Activated CD4-positive, alpha-beta memory T cell treated with anti-CD3 and anti-CD28 coated beads for 36 hours (primary cell): ENCODE results near the gene TMEM221. TPM values are rescaled to one million over a fixed set of nuclear protein-coding genes. Genes with fewer than 3 reads are reported as not detected.

Experiments
- CTCF ChIA-PET: fragments of 350-600 bp; sonication (Branson Sonifier 250); formaldehyde crosslinking; loops from one replicate; lab custom pipeline; 2021; ENCODE audit warnings: antibody characterized with exemption, inconsistent platforms; lab: Charles Lee
- POLR2A ChIA-PET: fragments of 350-600 bp; sonication (Branson Sonifier 250); formaldehyde crosslinking; loops from one replicate; lab custom pipeline; 2021; ENCODE audit warnings: antibody characterized with exemption; lab: Charles Lee
- DNase-seq: peaks from one replicate; pipeline ENCODE4 v3.0.0-alpha.2; 2020
- H3K27ac Mint-ChIP-seq: one replicate; pipeline ENCODE4 v1.8.0; 2021; ENCODE audit warnings: mixed read lengths
- H3K27me3 Mint-ChIP-seq: one replicate; pipeline ENCODE4 v1.8.0; 2021; ENCODE audit warnings: mixed read lengths
- H3K36me3 Mint-ChIP-seq: one replicate; pipeline ENCODE4 v1.8.0; 2021; ENCODE audit warnings: mixed read lengths
- H3K4me1 Mint-ChIP-seq: one replicate; pipeline ENCODE4 v1.8.0; 2021; ENCODE audit warnings: low read depth, mixed read lengths
- H3K4me3 Mint-ChIP-seq: one replicate; pipeline ENCODE4 v1.8.0; 2021; ENCODE audit warnings: mild to moderate bottlenecking, mixed read lengths
- H3K9me3 Mint-ChIP-seq: one replicate; pipeline ENCODE4 v1.8.0; 2021; ENCODE audit warnings: mixed read lengths
- intact Hi-C: fragments of 100-400 bp; cut with micrococcal nuclease; formaldehyde crosslinking; loops from one replicate; pipeline ENCODE4 v1.15.1; 2023
- total RNA-seq, 2 experiments: library from RNA; stranded (reverse); gene quantifications; one replicate each; pipeline ENCODE4 v1.2.3, GENCODE V29; 2021

TMEM221 gene
- total RNA-seq, 2 experiments from 2014 or later: not detected

DNA sequence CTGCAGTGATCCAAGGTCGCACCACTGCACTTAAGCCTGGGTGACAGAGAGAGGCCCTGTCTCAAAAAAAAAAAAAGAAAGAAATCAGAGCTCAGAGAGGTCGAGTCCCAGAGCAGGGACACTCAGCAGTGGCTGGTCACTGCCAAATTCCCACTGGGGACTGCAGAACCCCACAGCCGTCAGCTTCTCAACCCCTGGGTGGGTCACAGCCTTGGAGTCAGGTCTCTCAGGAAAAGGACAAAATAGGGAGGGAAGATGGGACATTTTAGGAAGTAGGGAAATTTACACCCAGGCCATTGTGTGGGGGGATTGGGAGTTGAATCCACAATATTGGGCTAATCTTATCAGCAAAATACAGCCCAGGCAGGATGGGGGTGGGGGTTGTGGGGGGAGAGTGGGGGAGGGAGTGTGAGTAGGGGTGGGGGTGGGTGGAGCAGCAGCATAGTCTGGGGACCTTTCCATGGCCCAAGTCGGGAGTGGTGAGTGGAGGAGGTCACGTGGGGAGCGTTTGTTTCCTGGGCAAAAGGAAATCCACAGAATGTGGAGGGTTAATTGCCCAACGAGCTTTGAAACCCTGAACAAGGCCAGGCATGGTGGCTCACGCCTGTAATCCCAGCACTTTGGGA, 49.5 kb downstream of the TMEM221 start:
- Mint-ChIP-seq H3K27me3 (no peaks in the 10 kb centered on the region), H3K27ac (no peak overlapping the region), H3K4me1 (peaks cover 20% of the 10 kb centered on the region), H3K36me3 (peaks cover 16% of the 10 kb centered on the region), H3K9me3 (no peaks in the 10 kb centered on the region), H3K4me3 (no peak overlapping the region)
- no peak for DNase-seq
- CTCF ChIA-PET: interaction anchor here (1.2 to 1.7 kb wide), 2 partner anchors 13 to 66 kb away, joined by 4 to 6 read pairs; no protein-coding TSS in a partner anchor
- POLR2A ChIA-PET: interaction anchor here (0.6 kb wide), 1 partner anchor 72 kb away, joined by 3 read pairs; no protein-coding TSS in a partner anchor
- intact Hi-C loops: no loop called here

DNA sequence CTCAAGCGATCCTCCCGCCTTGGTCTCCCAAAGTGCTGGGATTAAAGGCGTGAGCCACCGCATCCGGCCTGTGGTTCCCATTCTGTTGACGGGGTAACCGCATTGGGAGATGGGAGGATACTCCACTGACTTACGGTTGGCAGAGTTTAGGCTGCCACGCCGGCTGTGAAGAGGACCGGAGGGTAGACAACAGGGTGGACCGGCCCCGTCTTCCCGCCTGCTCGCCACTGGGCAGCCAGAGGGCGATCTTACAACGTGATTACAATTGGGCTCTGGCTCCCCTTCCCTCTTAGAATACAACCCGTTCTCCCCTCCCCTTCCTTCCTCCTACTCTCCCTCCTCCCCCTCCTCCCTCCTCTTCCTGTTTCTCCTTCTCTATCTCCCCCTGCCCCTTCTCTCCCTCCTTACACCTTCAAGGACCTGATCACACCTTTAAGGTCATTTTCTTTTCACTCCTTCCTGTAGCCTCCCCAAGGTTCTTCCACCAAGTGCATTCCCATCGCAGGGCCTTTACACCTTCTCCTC, 53.5 kb downstream of the TMEM221 start:
- DNase-seq: peak; percentile 85
- Mint-ChIP-seq H3K4me3 (no peak overlapping the region), H3K27ac (peak overlapping the region; percentile 64), H3K27me3 (no peaks in the 10 kb centered on the region), H3K36me3 (peaks cover 7% of the 10 kb centered on the region), H3K4me1 (peaks cover 26% of the 10 kb centered on the region), H3K9me3 (no peaks in the 10 kb centered on the region)
- CTCF ChIA-PET: interaction anchor here (0.6 to 2.1 kb wide), 12 partner anchors 8 to 135 kb away, joined by 3 to 8 read pairs (median 3); no protein-coding TSS in a partner anchor
- POLR2A ChIA-PET: interaction anchor here (1.2 kb wide), 1 partner anchor 12 kb away, joined by 4 read pairs; no protein-coding TSS in a partner anchor
- intact Hi-C loops: loop anchor here (1.0 kb wide), 2 partner anchors 24 to 71 kb away; no protein-coding TSS in a partner anchor

DNA sequence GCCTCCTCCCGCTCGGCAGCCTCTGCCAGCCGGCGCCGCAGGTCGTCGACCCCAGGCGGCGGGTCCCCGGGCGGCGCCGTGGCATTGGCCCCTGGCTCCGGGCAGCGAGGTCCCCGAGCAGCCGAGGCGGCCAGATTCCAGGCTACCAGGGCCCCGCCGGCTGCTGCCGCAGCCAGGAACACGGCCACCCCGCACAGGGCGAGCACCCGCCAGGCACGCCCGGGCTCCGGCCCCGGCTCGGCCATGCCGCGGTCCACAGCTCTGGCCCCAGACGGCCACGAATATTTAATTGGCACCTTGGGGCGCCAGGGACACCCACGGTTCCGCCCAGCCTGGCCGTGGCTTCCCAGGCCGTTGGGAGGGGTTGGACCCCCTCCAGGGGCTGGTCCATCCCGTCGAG, 54.6 kb downstream of the TMEM221 start, which contains the start of gene CCDC194:
Gene CCDC194, minus strand, starts transcription at position 283 of the 400 bp plus-strand sequence. Its CDS starts 38 bp downstream, at position 245.
- DNase-seq: no peak
- no peak within 1 kb of the TSS for H3K4me3 Mint-ChIP-seq
- intact Hi-C loops: no loop called here
- CTCF ChIA-PET: interaction anchor here (0.7 to 2.1 kb wide), 9 partner anchors 8 to 102 kb away, joined by 3 to 8 read pairs (median 3); no protein-coding TSS in a partner anchor
- no peaks in the 10 kb centered on the region for H3K9me3 Mint-ChIP-seq
- peak within 1 kb of the TSS; percentile 64 for H3K27ac Mint-ChIP-seq
- peaks cover 6% of the 10 kb centered on the region for H3K36me3 Mint-ChIP-seq
- no peaks in the 10 kb centered on the region for H3K27me3 Mint-ChIP-seq
- POLR2A ChIA-PET: no interaction called here
- H3K4me1 Mint-ChIP-seq: peaks cover 26% of the 10 kb centered on the region

DNA sequence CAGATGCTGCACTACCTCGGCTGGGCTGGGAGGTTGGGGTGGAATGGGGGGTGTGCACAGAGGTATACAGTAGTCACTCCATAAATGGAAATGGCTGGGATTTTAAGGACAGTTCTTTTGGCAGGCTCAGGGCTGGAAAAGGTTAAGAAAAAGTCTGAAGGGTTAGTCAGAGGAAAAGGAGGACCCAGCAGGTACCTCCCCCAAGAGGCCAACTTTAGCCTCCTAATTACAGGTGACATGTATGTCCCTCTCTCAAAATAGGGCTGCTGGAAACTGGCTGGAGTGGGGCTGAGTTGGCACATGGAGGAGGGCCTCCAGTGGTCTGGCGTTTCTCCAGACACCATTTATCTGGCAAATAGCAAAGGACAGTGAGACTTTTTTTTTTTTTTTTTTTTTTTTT, 55.5 kb downstream of the TMEM221 start:
- intact Hi-C loops: no loop called here
- ChIA-PET POLR2A (interaction anchor here (0.6 kb wide), 1 partner anchor 12 kb away, joined by 3 read pairs; the partner anchor contains the start of gene BST2), CTCF (interaction anchor here (1.2 kb wide), 1 partner anchor 73 kb away, joined by 3 read pairs; no protein-coding TSS in a partner anchor)
- no peak overlapping the region for H3K4me3 Mint-ChIP-seq
- no peaks in the 10 kb centered on the region for H3K9me3 Mint-ChIP-seq
- no peak for DNase-seq
- H3K27ac Mint-ChIP-seq: no peak overlapping the region
- H3K36me3 Mint-ChIP-seq: peaks cover 4% of the 10 kb centered on the region
- H3K27me3 Mint-ChIP-seq: no peaks in the 10 kb centered on the region
- H3K4me1 Mint-ChIP-seq: peaks cover 26% of the 10 kb centered on the region

DNA sequence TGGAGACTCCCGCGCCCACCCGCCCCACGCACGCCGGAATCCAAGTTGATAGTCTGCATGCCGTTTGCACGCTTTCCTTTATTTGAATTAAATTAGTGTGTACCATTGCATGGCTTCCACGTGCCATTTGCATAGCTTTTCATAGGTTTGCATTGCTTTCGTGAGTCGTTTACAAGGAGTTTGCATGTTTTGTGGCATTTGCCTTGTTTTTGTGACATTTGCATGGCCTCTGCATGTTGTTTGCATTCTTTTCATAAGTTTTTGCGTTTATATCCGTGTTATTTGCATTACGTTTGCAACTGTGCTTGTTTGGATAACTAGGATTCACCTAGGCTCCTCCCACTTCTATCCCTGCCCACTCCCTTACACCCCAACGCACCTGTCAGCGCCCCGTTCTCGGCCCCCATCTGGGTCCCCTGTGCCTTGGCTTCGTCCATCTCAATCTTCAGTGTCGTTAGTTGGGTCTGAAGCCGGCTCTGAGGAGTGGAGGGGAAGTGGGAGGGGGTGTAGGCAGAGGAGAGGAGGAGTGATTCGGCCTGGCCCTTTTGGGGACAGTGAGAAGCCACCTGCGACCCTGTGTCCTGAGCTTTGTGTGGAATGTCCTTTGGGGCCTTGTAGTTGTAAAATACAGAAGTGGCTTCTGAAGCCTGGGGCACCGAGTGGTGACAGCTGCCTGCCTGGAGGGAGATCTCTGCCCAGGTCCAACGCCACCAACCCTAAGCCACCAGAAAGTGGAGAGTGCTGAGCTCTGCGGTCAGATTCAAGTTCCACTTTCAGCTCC, 56.9 kb downstream of the TMEM221 start:
- intact Hi-C loops: loop anchor here (2.0 kb wide), 1 partner anchor 57 kb away; the partner anchor contains the start of gene ANO8
- POLR2A ChIA-PET: interaction anchor here (0.6 to 1.0 kb wide), 2 partner anchors 57 to 97 kb away, joined by 3 read pairs; partner anchors contain the start of gene ANO8
- H3K27ac Mint-ChIP-seq: peak overlapping the region; percentile 5

DNA sequence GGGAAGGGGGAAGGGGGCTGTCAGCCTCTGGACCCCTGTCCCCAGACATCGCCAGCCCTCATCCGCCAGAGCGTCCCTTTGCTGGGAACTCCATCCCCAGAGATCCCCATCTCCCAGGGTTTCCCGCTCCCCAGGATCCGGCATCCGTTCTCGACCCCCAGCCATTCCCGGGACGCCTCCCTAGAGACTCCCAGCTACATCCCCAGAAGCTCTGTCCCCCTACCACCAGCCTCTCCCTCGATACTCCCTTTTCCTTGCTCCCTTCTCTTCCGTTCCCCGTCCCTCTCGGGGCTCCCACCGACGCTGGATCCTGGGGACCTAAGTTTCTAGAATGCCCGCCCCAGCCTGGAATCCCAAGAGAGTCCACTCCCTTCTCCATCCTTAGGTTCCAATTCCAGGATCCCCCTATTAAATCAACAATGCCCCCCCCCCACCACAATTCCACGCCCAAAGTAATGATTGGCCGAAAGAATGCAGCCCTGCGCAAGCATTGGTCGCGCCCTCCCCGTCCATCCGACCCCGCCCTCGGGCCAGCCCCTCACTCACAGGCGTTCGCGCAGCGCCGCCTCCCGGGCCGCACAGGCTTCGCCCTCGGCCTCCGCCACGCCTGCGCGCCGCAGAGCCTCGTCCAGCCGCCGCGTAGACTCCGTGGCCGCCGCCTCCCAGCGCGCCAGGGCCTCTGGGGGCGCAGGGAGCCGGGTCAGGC, 57.6 kb downstream of the TMEM221 start:
- Mint-ChIP-seq H3K36me3 (no peaks in the 10 kb centered on the region), H3K27me3 (no peaks in the 10 kb centered on the region), H3K4me3 (peak overlapping the region; percentile 81), H3K9me3 (no peaks in the 10 kb centered on the region), H3K4me1 (peaks cover 26% of the 10 kb centered on the region), H3K27ac (no peak overlapping the region)
- intact Hi-C loops: loop anchor here (2.0 kb wide), 1 partner anchor 56 kb away; the partner anchor contains the start of gene ANO8
- CTCF ChIA-PET: interaction anchor here (0.5 to 3.0 kb wide), 9 partner anchors 15 to 130 kb away, joined by 3 to 11 read pairs (median 3); partner anchors contain the start of genes BST2 and MVB12A
- POLR2A ChIA-PET: interaction anchor here (1.0 kb wide), 1 partner anchor 56 kb away, joined by 3 read pairs; the partner anchor contains the start of gene ANO8
- peak; percentile 94 for DNase-seq

More for the DNA sequence above, 56.9 kb downstream of the TMEM221 start:
- peaks cover 26% of the 10 kb centered on the region for H3K4me1 Mint-ChIP-seq
- H3K27me3 Mint-ChIP-seq: no peaks in the 10 kb centered on the region
- CTCF ChIA-PET: interaction anchor here (0.5 to 3.0 kb wide), 8 partner anchors 14 to 131 kb away, joined by 3 to 9 read pairs (median 4); partner anchors contain the start of genes BST2 and MVB12A
- DNase-seq: no peak
- no peaks in the 10 kb centered on the region for H3K9me3 Mint-ChIP-seq
- no peaks in the 10 kb centered on the region for H3K36me3 Mint-ChIP-seq
- H3K4me3 Mint-ChIP-seq: peak overlapping the region; percentile 63

DNA sequence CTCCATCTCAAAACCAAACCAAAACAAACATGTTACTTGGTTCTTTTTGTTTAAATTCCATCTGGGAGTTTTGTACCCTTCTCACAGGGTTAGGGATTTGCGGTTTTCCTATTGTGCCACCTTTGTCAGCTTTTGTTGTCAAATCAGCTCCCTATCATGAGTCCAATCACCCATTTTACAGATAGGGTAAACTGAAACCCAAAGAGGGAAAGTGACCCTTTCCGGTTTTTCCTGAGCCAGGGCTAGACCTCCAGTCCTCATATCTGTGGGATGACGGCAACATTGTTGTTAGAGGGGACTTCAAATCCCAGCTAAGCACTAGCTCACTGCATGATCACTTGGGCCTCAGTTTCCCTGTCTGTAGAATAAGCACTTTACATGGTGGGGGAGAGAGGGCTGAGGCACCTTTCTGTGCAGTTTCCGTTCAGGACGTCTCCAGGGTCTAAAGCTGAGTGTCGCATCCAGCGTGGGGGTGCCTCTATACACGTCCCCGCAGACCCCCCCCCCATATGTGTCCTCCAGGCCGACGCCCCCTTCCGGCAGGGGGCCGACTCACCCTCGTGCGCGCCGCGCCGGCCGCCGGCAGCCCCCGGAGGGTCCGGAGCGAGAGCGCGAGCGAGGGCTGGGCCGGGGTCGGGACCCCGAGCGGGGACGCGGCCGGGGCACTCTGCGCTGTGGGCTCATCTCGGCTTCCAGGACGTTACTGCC, 58.4 kb downstream of the TMEM221 start:
- H3K4me3 Mint-ChIP-seq: peak overlapping the region; percentile 81
- intact Hi-C loops: loop anchor here (2.0 kb wide), 1 partner anchor 55 kb away; the partner anchor contains the start of gene ANO8
- no peaks in the 10 kb centered on the region for H3K36me3 Mint-ChIP-seq
- H3K27me3 Mint-ChIP-seq: no peaks in the 10 kb centered on the region
- H3K4me1 Mint-ChIP-seq: peaks cover 23% of the 10 kb centered on the region
- no peak overlapping the region for H3K27ac Mint-ChIP-seq
- no peak for DNase-seq
- ChIA-PET CTCF (interaction anchor here (0.6 to 3.0 kb wide), 9 partner anchors 11 to 206 kb away, joined by 3 to 11 read pairs (median 3); partner anchors contain the start of gene MVB12A), POLR2A (no interaction called here)
- no peaks in the 10 kb centered on the region for H3K9me3 Mint-ChIP-seq

DNA sequence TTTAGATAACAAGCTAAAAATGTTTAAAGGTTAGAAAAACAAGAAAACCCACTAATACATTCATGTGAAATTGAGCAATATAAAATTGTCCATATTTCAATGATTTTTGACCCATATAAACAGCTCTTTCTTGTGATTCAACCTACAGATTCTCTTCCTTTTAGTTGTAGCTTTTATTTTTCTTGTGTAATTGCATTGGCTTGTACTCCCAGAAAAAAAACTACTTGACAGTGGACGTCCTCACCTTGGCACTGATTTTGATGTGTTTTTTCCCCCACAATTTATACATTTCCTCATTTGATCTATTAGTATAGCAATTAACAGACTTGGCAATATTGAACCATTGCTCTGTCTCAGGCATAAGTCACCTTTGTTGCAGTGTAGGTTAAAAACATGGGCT, 59.2 kb downstream of the TMEM221 start:
- Mint-ChIP-seq H3K27me3 (no peaks in the 10 kb centered on the region), H3K4me1 (peaks cover 17% of the 10 kb centered on the region), H3K27ac (no peak overlapping the region), H3K4me3 (no peak overlapping the region), H3K9me3 (no peaks in the 10 kb centered on the region), H3K36me3 (no peaks in the 10 kb centered on the region)
- POLR2A ChIA-PET: interaction anchor here (1.1 kb wide), 1 partner anchor 55 kb away, joined by 3 read pairs; no protein-coding TSS in a partner anchor
- intact Hi-C loops: no loop called here
- CTCF ChIA-PET: interaction anchor here (0.6 to 2.6 kb wide), 13 partner anchors 12 to 134 kb away, joined by 3 to 11 read pairs (median 3); partner anchors contain the start of genes MRPL34 and MVB12A
- DNase-seq: no peak

GRCh38 chr19:17385878-17386611, 62.4 kb downstream of the TMEM221 start:
- no peaks in the 10 kb centered on the region for H3K27me3 Mint-ChIP-seq
- no peaks in the 10 kb centered on the region for H3K36me3 Mint-ChIP-seq
- intact Hi-C loops: loop anchor here (1.0 kb wide), 2 partner anchors 40 to 94 kb away; no protein-coding TSS in a partner anchor
- DNase-seq: peak; percentile 74
- peaks cover 10% of the 10 kb centered on the region for H3K4me1 Mint-ChIP-seq
- ChIA-PET POLR2A (no interaction called here), CTCF (interaction anchor here (0.5 to 3.0 kb wide), 41 partner anchors 9 to 945 kb away, joined by 3 to 42 read pairs (median 4); partner anchors contain the start of genes BABAM1, BST2, CCDC194 and DDA1)
- no peak overlapping the region for H3K4me3 Mint-ChIP-seq
- H3K27ac Mint-ChIP-seq: no peak overlapping the region
- no peaks in the 10 kb centered on the region for H3K9me3 Mint-ChIP-seq
